ENCODE results near the gene KNDC1. TPM values are rescaled to one million over a fixed set of nuclear protein-coding genes. Genes with fewer than 3 reads are reported as not detected.

The KNDC1 gene
- total RNA-seq, 1 experiment from 2014 or later, result 15.7 TPM

- TF ChIP-seq, protein P1, sequence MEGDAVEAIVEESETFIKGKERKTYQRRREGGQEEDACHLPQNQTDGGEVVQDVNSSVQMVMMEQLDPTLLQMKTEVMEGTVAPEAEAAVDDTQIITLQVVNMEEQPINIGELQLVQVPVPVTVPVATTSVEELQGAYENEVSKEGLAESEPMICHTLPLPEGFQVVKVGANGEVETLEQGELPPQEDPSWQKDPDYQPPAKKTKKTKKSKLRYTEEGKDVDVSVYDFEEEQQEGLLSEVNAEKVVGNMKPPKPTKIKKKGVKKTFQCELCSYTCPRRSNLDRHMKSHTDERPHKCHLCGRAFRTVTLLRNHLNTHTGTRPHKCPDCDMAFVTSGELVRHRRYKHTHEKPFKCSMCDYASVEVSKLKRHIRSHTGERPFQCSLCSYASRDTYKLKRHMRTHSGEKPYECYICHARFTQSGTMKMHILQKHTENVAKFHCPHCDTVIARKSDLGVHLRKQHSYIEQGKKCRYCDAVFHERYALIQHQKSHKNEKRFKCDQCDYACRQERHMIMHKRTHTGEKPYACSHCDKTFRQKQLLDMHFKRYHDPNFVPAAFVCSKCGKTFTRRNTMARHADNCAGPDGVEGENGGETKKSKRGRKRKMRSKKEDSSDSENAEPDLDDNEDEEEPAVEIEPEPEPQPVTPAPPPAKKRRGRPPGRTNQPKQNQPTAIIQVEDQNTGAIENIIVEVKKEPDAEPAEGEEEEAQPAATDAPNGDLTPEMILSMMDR (conservative IDR thresholded peaks at IDR 0.05), result no peak
- WGBS (ENCODE audit: extremely low coverage, insufficient read length, low lambda C conversion rate), result no CpG with 5 or more reads among the region's 20 CpGs
- Histone ChIP-seq H4K5ac (ENCODE audit: insufficient read length, low read depth, low read length) (no peak overlapping the region), H3K79me2 (ENCODE audit: insufficient read depth, low read length) (no peaks in the 10 kb centered on the region), H2BK15ac (ENCODE audit: low read depth, low read length) (no peak overlapping the region), H3K18ac (ENCODE audit: insufficient read length, low read depth, low read length) (no peak overlapping the region), H3T11ph (ENCODE audit: low read length) (no peak overlapping the region), H3K4ac (ENCODE audit: low read depth, low read length) (no peak overlapping the region), H3K23me2 (ENCODE audit: insufficient read length, low read depth, low read length, poor library complexity, severe bottlenecking) (no peaks in the 10 kb centered on the region), H3K9me3 (ENCODE audit: control insufficient read depth, low read depth, low read length) (no peaks in the 10 kb centered on the region), H2AFZ (ENCODE audit: low read length) (no peak overlapping the region), H4K20me1 (ENCODE audit: control insufficient read depth, insufficient read depth, insufficient read length) (no peaks in the 10 kb centered on the region), H3K9ac (ENCODE audit: extremely low read depth, insufficient read length, low read length) (no peak overlapping the region), H2BK12ac (ENCODE audit: insufficient read length, low read depth, low read length) (no peak overlapping the region), H3K14ac (ENCODE audit: insufficient read depth, low read length) (no peak overlapping the region), H3K23ac (ENCODE audit: insufficient read length, low read depth, low read length) (no peak overlapping the region), H2BK20ac (ENCODE audit: low read depth, low read length, poor library complexity, severe bottlenecking) (no peak overlapping the region), H3K56ac (ENCODE audit: insufficient read length, low read depth, low read length) (no peak overlapping the region), H3K4me2 (ENCODE audit: insufficient read depth, insufficient read length, low read length) (no peak overlapping the region), H2BK120ac (ENCODE audit: low read depth, low read length, poor library complexity, severe bottlenecking) (no peak overlapping the region), H3K27me3 (ENCODE audit: insufficient read depth, low read length) (no peaks in the 10 kb centered on the region), H3K4me1 (ENCODE audit: insufficient read depth, low read length) (no peaks in the 10 kb centered on the region), H4K8ac (replicated peaks; ENCODE audit: insufficient read length, low read depth, low read length) (no peak overlapping the region), H4K91ac (ENCODE audit: insufficient read length, low read depth, low read length) (no peak overlapping the region), H3K27ac (ENCODE audit: insufficient read length, low read depth, low read length) (no peak overlapping the region), H3K79me1 (ENCODE audit: insufficient read depth, low read depth, low read length, poor library complexity, severe bottlenecking) (no peaks in the 10 kb centered on the region), H2BK5ac (ENCODE audit: insufficient read length, low read length) (no peak overlapping the region), H2AK5ac (ENCODE audit: insufficient read length, low read length) (no peak overlapping the region)
- peak; percentile 43 for DNase-seq
- Mint-ChIP-seq H3K9me3 (peaks cover 0 to 4% of the 10 kb centered on the region in 2 experiments; a peak in 1 of 5 replicates), H3K36me3 (ENCODE audit: insufficient read depth in 1 of 3, low read depth in 3 of 3) (no peaks in the 10 kb centered on the region), H3K4me1 (peaks cover 0 to 2% of the 10 kb centered on the region in 2 experiments; a peak in 1 of 4 replicates), H3K4me3 (0 out of 5 replicates have a peak overlapping the region, but pooled peaks of 1 of the 2 experiments have one; percentile 2), H3K27me3 (ENCODE audit: low read depth) (peaks cover 2% of the 10 kb centered on the region), H3K27ac (peak overlapping the region; percentile 45 to 87 (median 49); a peak in 5 of 7 replicates)
Measured at GRCh38 chr10:133134411-133135115, 25.5 kb upstream of the KNDC1 start.

Measured in H9 (cell line).